ENCODE results near the gene ALAD. TPM values are rescaled to one million over a fixed set of nuclear protein-coding genes. Genes with fewer than 3 reads are reported as not detected.
A peak's percentile ranks its signal among the peaks of the same experiment; 100 is the strongest.

Gene ALAD
- total and polyA plus RNA-seq, 9 of the 15 experiments (the other 6 are each of a cell fraction or from before 2014, with no cell fraction given), result 1.3 to 12.7 (median 6.8) TPM

DNA sequence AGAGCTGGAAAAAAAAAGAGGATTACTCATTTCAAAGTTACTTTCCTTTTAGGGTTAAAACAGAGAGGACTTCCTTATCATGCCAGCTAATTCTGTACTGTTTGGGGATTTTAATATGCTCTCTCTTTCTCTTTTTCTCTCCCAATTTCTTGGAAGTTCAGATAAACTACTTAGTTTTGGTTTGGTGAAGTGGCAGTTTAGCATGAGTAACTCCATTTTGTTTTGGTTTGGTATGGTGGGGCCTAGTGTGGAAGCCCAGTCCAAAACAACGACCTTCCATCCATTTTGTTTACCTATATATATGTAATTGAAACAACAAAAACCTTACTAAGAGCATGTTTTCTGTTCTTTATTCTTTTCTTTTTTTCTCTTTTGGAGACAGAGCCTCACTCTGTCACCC lies 55.4 kb downstream of the ALAD start (continued):
- TF ChIP-seq, protein P1, sequence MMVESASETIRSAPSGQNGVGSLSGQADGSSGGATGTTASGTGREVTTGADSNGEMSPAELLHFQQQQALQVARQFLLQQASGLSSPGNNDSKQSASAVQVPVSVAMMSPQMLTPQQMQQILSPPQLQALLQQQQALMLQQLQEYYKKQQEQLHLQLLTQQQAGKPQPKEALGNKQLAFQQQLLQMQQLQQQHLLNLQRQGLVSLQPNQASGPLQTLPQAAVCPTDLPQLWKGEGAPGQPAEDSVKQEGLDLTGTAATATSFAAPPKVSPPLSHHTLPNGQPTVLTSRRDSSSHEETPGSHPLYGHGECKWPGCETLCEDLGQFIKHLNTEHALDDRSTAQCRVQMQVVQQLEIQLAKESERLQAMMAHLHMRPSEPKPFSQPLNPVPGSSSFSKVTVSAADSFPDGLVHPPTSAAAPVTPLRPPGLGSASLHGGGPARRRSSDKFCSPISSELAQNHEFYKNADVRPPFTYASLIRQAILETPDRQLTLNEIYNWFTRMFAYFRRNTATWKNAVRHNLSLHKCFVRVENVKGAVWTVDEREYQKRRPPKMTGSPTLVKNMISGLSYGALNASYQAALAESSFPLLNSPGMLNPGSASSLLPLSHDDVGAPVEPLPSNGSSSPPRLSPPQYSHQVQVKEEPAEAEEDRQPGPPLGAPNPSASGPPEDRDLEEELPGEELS (CRISPR knock-in tag; IDR thresholded peaks at IDR 0.05; ENCODE audit: borderline replicate concordance), result no peak
- TF ChIP-seq RB1 (IDR thresholded peaks at IDR 0.05; ENCODE audit: low read depth), result no peak
- no peak for TF ChIP-seq RBM34 (IDR thresholded peaks at IDR 0.05; ENCODE audit: borderline replicate concordance, insufficient read depth, low read length)
- no peak for TF ChIP-seq ZC3H4 (CRISPR knock-in tag; IDR thresholded peaks at IDR 0.05; ENCODE audit: borderline replicate concordance)
- TF ChIP-seq ZNF76 (CRISPR knock-in tag; IDR thresholded peaks at IDR 0.05; ENCODE audit: borderline replicate concordance), result peak; percentile 92
- peak; percentile 96 for TF ChIP-seq ZNF644 (tag; IDR thresholded peaks at IDR 0.05; ENCODE audit: low read depth)
- TF ChIP-seq TFE3 (CRISPR knock-in tag; IDR thresholded peaks at IDR 0.05), result peak; percentile 17
- no peak for TF ChIP-seq MYC (IDR thresholded peaks at IDR 0.05; ENCODE audit: low read depth, low read length)
- TF ChIP-seq MYC (CRISPR knock-in tag; IDR thresholded peaks at IDR 0.05; ENCODE audit: borderline replicate concordance, low read depth), result peak; percentile 69; the same call in 1 of the 2 replicates
- no peak for TF ChIP-seq CCNT2 (IDR thresholded peaks at IDR 0.05; ENCODE audit: borderline replicate concordance, extremely low read depth, insufficient read length, low read depth, low read length)
- TF ChIP-seq ATF2 (CRISPR knock-in tag; IDR thresholded peaks at IDR 0.05), result no peak
- no peak for TF ChIP-seq RNF219 (CRISPR knock-in tag; IDR thresholded peaks at IDR 0.05)
- TF ChIP-seq PREB (CRISPR knock-in tag; IDR thresholded peaks at IDR 0.05), result no peak
- peak; percentile 94 for TF ChIP-seq ZNF766 (CRISPR knock-in tag; conservative IDR thresholded peaks at IDR 0.05)
- TF ChIP-seq, protein P2, sequence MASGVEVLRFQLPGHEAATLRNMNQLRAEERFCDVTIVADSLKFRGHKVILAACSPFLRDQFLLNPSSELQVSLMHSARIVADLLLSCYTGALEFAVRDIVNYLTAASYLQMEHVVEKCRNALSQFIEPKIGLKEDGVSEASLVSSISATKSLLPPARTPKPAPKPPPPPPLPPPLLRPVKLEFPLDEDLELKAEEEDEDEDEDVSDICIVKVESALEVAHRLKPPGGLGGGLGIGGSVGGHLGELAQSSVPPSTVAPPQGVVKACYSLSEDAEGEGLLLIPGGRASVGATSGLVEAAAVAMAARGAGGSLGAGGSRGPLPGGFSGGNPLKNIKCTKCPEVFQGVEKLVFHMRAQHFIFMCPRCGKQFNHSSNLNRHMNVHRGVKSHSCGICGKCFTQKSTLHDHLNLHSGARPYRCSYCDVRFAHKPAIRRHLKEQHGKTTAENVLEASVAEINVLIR (CRISPR knock-in tag; IDR thresholded peaks at IDR 0.05), result peak; percentile 73
- TF ChIP-seq PTTG1 (tag; IDR thresholded peaks at IDR 0.05; ENCODE audit: low read depth), result peak; percentile 97
- TF ChIP-seq SMAD3 (CRISPR knock-in tag; conservative IDR thresholded peaks at IDR 0.05), result peak; percentile 97
- no peak for TF ChIP-seq NFYB (IDR thresholded peaks at IDR 0.05; ENCODE audit: extremely low read depth, insufficient read length)
